ENCODE results near the gene SDK1.
A peak's percentile ranks its signal among the peaks of the same experiment; 100 is the strongest.
"Not testable (repeated sequence)": the region's sequence is repeated elsewhere in the genome, so short reads cannot be mapped to it uniquely, and the experiment has no call there.

Gene SDK1

GRCh38 chr7:3655635-3656034 lies 354.6 kb downstream of the SDK1 start:
- DNase-seq (ENCODE audit: low read depth in 2 of 2), result no peak

GRCh38 chr7:3657206-3657605 lies 356.2 kb downstream of the SDK1 start:
- DNase-seq (ENCODE audit: low read depth in 2 of 2), result no peak

- no peak for DNase-seq (ENCODE audit: low read depth in 2 of 2)
Measured at GRCh38 chr7:3668743-3669142, 367.7 kb downstream of the SDK1 start.

GRCh38 chr7:3670898-3671297 lies 369.8 kb downstream of the SDK1 start:
- DNase-seq (ENCODE audit: low read depth in 2 of 2), result no peak

GRCh38 chr7:3673524-3673923 lies 372.5 kb downstream of the SDK1 start:
- peak in 1 of 2 donors; percentile 4 for DNase-seq (ENCODE audit: low read depth in 2 of 2)

GRCh38 chr7:3678314-3678810 lies 377.3 kb downstream of the SDK1 start:
- DNase-seq (ENCODE audit: low read depth in 2 of 2), result no peak

- no peak for DNase-seq (ENCODE audit: low read depth in 2 of 2)
Measured at GRCh38 chr7:3682028-3682710, 381.1 kb downstream of the SDK1 start.

GRCh38 chr7:3683546-3684539 lies 382.8 kb downstream of the SDK1 start:
- no peak for DNase-seq (ENCODE audit: low read depth in 2 of 2)

GRCh38 chr7:3688071-3688470 lies 387.0 kb downstream of the SDK1 start:
- no peak for DNase-seq (ENCODE audit: low read depth in 2 of 2)

- DNase-seq (ENCODE audit: low read depth in 2 of 2), result no peak
Measured at GRCh38 chr7:3688842-3689241, 387.8 kb downstream of the SDK1 start.

GRCh38 chr7:3691478-3692158 lies 390.6 kb downstream of the SDK1 start:
- DNase-seq (ENCODE audit: low read depth in 2 of 2), result no peak

GRCh38 chr7:3695602-3696001 lies 394.6 kb downstream of the SDK1 start:
- no peak for DNase-seq (ENCODE audit: low read depth in 2 of 2)

GRCh38 chr7:3696113-3696512 lies 395.1 kb downstream of the SDK1 start:
- DNase-seq (ENCODE audit: low read depth in 2 of 2), result no peak

- DNase-seq (ENCODE audit: low read depth in 2 of 2), result no peak
Measured at GRCh38 chr7:3697472-3697871, 396.4 kb downstream of the SDK1 start.

GRCh38 chr7:3705258-3705657 lies 404.2 kb downstream of the SDK1 start:
- DNase-seq (ENCODE audit: low read depth in 2 of 2), result no peak

- DNase-seq (ENCODE audit: low read depth in 2 of 2), result not testable (repeated sequence)
Measured at GRCh38 chr7:3706091-3706490, 405.0 kb downstream of the SDK1 start.

GRCh38 chr7:3710122-3710521 lies 409.1 kb downstream of the SDK1 start:
- DNase-seq (ENCODE audit: low read depth in 2 of 2), result no peak

GRCh38 chr7:3710531-3710930 lies 409.5 kb downstream of the SDK1 start:
- no peak for DNase-seq (ENCODE audit: low read depth in 2 of 2)

GRCh38 chr7:3712841-3713240 lies 411.8 kb downstream of the SDK1 start:
- DNase-seq (ENCODE audit: low read depth in 2 of 2), result no peak

GRCh38 chr7:3721422-3721821 lies 420.4 kb downstream of the SDK1 start:
- DNase-seq (ENCODE audit: low read depth in 2 of 2), result no peak

GRCh38 chr7:3722396-3722922 lies 421.4 kb downstream of the SDK1 start:
- no peak for DNase-seq (ENCODE audit: low read depth in 2 of 2)
